HL-60/S4 treated with phorbol 12-myristate 13-acetate at 8.2 ng/mL for 4 days and 3 days (cell line): ENCODE data around the gene KCND2.
"Not testable (repeated sequence)": the region's sequence is repeated elsewhere in the genome, so short reads cannot be mapped to it uniquely, and the experiment has no call there.

Experiments used
- in situ Hi-C: fragments of 300-500 bp; cut with MboI; formaldehyde crosslinking; loops from 2 replicates; pipeline ENCODE4 v1.15.0; 2022; ENCODE audit warnings: low sequenced_read_pairs

KCND2 gene

DNA sequence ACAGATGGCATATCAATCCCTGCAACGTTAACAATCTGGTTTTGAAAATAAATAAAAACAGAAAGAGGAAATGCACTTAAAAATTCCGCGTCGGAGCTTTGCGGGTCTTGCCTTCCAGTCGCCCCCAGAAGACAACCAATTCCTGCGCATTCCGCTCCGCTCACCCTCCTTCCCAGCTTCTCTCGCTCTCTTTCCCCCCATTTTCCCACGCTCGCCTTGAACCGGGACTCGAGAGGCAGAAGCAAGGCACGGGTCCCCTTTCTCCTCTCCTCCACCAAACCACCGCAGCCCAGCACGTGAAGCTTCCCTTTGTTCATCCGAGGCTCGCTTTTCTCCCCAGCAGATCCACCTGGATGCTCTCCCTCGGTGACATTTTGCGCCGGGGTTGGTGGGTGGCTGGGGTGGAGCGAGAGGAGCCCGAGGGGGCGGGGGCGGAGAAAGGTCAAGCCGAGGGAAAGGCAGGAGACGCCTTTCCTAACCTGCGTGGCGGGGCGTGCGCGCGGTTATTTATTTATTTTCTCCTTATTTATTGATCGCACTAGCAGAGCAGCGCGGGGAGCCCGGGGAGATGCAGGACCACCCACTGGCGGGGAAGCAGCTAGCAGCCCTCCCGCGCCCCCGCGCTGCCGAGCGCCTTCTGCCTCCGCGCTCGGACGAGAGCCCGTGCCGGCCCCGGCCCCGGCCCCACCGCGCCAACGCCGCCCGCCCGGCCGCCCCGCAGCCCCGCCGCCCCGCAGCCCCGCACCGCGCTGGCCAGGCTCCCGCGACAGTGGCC, at the start of gene KCND2:
TSS of gene KCND2 (plus strand) at position 475 of the 775 bp plus-strand sequence.
- in situ Hi-C loops, result no loop called here

DNA sequence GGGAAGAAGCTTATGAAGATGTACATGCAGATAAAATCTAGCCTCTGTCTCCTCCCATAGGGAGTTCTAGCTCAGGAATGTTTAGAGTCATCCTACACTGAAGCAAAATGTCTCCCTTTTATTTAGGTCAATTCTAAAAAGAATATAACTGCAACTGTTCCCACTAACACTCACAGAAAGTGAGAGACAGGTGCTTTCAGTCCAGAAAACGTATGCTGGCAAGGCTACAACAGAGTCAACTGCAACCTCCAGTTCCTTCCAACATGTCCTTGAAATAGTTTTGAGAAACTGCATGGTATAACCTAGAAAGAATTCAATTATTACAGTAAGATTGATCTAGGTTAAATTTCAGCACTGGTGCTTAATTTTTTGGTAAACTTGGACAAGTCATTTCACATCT, 46.8 kb upstream of the KCND2 start:
- in situ Hi-C loops, result no loop called here

DNA sequence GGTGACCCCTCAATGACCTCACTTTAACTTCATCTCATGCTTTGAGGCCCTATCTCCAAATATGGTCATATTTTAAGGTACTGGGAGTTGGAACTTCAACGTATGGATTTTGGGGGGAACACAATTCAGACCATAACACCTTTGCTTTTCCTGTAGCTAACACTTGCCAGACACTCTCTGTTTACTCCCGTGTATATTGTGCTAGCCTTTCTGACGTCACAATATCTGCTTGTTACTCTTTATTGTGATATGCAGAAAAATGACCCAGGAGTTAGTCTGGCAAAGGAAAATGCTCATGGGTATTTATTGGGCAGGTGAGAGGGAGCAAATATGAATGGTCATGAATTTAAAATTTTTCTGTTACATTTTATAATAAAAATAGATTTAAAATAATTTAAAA, 45.7 kb upstream of the KCND2 start:
- in situ Hi-C loops, result no loop called here

DNA sequence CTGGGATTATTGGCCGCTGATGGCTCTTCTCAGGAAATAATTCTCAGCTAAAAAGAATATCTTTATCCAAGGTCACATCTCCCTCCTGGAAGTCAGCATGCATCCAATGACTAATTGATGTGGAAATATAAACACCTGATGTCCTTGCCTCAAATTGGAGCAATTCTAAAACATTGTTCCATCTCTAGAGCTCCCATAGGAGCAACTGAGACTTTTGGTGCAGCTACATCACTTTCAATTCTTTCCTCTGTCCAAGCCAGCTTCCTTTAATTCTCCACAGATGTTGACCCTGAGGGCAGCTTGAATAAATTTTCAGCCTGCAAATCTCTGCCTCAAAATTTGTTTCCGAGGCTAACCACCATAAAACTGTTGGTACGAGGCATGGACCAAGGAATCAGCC, 43.9 kb upstream of the KCND2 start:
- in situ Hi-C loops, result no loop called here

DNA sequence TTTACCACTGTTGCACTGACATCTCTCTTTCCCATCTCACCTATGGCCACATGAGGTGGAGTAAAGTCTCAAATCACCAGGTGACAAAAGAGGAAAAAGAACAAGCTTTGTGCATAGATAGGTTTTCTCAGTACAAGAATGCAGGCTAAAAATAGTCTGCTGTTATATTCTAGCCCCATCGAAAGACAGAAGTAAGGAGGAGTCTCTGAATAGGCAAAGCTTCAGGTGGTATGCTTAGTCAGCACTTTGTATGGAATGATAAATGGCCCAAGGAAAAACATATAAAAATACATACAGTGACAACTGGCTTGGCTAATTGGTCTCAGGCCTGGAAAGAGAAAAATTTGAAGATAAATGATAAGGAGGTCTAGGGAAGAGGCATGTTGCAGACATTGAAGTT, 39.6 kb upstream of the KCND2 start:
- in situ Hi-C loops, result no loop called here

DNA sequence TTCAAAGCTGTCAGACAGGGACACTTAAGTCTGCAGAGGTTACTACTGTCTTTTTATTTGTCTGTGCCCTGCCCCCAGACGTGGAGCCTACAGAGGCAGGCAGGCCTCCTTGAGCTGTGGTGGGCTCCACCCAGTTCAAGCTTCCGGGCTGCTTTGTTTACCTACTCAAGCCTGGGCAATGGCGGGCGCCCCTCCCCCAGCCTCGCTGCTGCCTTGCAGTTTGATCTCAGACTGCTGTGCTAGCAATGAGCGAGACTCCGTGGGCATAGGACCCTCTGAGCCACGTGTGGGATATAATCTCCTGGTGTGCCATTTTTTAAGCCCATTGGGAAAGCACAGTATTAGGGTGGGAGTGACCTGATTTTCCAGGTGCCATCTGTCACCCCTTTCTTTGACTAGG, 32.6 kb upstream of the KCND2 start:
- in situ Hi-C loops, result not testable (repeated sequence)

DNA sequence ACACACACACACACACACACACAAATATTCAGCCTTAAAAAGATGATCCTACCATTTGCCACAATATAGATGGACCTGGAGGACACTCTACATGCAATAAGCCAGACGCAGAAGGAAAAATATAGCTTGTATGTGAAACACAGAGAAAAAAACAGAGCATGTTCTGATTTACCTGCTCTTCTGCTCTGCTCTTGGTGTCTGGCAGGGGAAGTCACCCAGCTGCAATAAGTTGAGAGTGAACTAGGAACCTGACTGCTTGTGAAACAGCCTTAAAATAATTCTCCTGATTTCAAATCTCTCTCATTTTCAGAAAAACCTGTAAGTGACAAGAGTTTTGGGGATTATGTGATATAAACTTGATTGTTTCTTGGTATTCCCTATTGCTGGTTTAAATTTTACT, 31.0 kb upstream of the KCND2 start:
- in situ Hi-C loops, result no loop called here

DNA sequence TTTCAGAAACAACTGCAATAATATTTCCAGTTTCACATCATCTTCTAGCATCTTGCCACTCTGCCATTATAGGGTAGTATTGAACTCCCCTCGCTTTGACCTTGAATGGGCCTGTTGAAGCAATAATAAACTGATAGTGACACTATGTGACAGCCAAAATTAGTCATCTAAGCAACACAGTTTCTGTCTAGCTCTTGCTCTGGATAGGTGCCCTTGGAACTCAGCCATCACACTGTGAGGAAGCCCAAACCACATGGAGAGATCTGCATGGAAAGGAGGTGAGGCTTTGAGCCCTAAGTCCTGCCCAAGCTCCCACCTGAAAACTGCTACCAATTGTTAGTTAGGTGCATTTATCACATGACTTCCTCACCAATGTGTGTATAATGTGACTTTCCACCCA, 18.1 kb upstream of the KCND2 start:
- in situ Hi-C loops, result no loop called here

DNA sequence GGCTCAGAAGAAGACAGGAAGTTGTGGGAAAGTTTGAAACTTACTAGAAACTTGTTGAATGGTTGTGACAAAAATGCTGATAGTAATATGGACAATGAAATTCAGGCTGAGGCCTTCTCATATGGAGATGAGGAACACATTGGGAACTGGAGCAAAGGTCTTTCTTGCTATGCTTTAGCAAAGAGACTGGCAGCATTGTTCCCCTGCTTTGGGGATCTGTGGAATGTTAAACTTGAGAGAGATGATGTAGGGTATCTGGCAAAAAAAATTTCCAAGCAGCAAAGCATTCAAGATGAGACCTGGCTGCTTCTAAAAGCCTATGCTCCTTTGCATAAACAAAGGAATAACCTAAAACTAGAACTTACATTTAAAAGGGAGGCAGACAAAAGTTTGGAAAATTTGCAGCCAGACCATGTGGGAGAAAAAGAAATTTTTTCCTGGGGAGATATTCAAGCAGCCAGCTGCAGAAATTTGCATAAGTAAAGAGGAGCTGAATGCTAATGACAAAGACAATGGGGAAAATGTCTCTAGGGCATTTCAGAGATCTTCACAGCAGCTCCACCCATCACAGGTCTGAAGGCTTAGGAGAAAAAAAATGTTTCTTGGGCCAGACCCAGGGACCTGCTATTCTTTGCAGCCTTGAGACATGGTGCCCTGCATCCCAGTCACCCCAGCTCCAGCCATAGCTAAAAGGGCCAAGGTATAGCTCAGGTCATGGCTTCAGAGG, 16.5 kb upstream of the KCND2 start:
- in situ Hi-C loops, result no loop called here

DNA sequence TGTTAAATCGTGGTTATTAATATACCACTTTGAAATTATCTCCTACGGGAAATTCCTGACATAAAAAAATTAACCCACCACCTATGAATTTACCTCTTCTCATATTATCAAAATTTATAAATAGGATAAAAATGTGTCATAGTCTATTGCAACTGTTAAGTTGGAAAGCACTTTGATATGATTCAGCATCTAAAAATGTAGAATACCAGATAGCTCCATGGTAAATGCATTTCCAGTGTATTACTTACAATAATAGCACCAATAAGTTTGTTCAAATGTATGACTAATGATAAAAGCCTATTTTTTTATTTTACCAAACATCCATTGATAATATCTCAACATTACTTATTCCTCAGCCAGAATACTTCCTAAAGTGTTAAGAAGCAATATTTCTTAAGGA, 13.6 kb upstream of the KCND2 start:
- in situ Hi-C loops, result no loop called here

DNA sequence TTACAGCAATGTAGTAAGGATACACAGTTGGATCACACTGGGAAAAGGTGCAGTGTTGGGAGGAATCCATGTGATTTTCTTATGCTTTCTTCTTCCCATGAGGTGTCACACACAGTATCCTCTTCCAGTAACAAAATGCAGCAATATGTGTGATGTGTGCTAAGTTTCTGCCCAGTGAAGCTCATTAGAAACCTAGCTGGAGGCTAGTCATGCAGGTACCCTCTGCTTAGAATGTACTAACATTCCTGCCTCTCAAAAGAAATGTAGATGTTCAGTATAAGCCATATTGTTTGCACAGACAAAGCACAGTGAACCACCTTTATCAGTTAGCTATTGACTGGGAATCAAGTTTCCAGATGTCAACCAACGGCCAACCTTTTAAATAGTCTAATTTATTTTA, 12.9 kb upstream of the KCND2 start:
- in situ Hi-C loops, result no loop called here

DNA sequence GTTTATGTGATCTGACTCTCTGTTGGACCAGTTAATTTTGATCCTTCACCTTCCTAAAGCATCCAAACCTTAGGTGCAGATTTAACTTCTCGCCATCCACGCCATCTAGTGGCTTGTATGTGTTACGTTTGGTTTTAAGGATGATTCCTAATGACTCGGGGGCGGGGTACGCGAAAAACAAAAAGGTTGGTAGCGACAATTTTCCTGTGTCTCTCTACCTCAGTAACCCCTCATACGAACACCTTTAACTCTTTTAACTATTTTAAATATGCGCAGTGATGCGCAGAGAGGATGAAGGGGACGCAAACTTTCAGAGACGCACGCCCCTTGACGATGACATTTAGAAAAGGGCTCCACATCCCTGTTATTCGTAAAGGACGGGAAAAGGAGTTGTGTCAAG, 714 bp upstream of the KCND2 start:
- in situ Hi-C loops, result no loop called here

DNA sequence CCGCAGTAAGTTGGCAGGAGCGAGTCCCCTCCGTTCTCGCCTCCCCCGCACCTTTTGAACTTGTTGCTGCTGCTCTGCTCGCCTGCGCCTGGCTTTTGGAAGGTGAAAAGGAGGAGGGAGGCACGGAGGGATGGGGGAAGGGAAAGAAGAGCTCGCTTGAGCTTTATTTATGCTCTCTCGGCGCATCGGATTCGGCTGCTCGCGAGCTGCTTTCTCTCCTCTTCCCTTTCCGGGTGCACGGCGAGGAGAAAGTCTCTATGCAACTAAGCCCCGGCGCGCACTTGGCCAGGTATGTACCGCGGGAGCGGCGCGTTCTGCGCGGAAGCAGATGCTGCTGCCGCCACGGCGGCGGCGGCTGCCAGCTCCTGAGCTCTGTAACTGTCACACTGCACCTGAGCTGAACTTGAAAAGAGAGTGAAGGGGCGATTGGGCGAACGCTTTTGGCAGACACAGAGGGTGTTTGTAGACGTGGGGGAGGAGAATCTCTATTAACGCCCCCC, 551 bp downstream of the KCND2 start:
- in situ Hi-C loops, result no loop called here

DNA sequence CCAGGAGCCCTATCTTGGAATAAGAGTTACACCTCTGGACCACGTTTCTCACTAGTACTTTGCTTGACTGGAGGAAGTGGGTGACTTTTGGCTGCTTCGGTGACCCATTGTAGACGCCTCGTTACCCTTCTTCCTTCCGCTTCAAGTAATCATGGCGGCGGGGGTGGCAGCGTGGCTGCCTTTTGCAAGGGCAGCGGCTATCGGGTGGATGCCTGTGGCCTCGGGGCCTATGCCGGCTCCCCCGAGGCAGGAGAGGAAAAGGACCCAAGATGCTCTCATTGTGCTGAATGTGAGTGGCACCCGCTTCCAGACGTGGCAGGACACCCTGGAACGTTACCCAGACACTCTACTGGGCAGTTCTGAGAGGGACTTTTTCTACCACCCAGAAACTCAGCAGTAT, 1.5 kb downstream of the KCND2 start:
- in situ Hi-C loops, result no loop called here

DNA sequence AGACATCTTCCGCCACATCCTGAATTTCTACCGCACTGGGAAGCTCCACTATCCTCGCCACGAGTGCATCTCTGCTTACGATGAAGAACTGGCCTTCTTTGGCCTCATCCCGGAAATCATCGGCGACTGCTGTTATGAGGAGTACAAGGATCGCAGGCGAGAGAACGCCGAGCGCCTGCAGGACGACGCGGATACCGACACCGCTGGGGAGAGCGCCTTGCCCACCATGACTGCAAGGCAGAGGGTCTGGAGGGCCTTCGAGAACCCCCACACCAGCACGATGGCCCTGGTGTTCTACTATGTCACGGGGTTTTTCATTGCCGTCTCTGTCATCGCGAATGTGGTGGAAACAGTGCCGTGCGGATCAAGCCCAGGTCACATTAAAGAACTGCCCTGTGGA, 1.9 kb downstream of the KCND2 start:
- in situ Hi-C loops, result no loop called here

DNA sequence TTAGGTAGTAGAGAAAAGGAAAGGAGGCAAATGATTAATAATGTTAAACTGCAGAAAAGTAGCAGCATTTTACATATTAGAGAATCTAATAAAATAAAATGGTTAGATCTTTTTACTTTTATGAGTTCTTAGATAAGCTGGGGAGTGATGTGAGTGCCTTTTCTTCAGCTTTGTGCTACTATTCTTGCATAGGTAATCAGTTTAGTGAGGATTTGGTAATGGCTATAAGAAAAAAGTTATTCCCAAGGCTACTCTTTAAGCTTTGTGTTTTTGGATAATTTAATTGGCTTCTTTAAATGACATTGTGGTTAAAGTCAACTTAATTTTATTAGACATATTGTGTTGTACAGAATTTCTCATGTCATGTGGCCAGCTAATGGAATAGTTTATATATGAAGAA, 3.7 kb downstream of the KCND2 start:
- in situ Hi-C loops, result no loop called here

DNA sequence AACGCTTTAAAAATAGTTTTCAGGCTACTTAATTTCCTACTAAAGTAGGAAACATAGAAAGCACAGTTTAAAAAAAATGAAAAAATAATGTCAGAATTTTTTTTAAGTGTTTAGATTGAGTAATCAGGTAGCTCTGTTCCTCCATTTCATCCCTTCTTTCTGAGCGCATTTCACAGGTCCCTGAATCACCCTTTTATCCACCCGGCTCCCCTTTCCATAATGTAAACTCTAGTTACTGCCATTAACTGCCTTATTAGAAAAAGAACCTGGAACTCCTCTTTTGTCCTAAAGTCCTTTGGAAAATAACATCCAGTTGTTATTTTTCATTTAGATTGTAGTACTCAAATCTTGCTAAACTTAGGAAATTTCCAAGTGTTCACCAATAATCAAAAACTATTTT, 5.8 kb downstream of the KCND2 start:
- in situ Hi-C loops, result no loop called here

DNA sequence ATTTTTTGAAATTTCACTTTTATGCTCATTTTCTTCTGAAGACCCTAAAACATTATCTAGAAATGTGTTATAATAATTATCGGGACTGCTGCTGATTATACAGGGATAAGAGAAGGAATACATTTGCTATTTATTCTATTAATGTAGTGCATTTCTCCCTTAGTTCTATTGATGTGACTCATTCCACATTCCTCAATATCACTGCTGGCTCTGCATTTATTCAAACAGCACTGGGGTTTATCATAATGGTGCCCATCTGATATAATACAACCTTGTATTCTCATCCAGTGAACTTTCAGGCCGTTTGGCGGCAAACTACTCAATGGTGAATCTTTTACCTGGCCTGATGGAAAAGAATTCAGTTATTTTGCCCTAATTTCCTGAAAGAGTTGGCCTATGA, 7.8 kb downstream of the KCND2 start:
- in situ Hi-C loops, result no loop called here

DNA sequence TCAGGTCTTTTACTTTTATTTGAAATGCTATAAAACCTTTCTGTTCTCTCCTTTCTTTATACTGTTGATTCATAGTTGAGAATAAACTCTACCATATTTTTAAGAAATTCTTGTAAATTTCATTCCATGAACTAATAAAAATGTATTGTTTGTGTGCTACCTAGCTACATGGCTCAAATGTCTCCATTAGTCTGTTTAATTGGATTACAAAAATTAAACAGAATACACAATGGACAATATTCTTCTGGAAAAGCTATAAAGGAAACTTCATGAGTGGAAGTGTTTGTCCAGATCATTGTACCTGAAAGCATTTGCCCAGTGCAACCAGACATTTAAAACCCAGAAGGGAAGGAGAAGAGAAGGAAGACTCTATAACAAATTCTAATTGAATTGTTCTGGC, 20.1 kb downstream of the KCND2 start:
- in situ Hi-C loops, result no loop called here

DNA sequence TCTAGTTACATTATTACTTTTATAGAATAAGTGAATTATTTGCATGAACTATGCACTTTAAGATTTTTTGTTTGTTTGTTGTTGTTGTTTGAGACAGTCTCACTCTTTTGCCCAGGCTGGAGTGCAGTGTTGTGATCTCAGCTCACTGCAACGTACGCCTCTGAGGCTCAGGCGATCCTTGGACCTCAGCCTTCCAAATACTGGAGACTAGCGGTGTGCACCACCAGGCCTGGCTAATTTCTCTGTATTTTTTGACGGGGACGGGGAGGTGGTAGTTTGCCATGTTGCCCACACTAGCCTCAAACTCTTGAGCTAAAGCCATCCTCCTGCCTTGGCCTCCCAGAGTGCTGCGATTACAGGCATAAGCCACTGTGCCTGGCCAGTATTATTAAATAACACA, 29.2 kb downstream of the KCND2 start:
- in situ Hi-C loops, result no loop called here

DNA sequence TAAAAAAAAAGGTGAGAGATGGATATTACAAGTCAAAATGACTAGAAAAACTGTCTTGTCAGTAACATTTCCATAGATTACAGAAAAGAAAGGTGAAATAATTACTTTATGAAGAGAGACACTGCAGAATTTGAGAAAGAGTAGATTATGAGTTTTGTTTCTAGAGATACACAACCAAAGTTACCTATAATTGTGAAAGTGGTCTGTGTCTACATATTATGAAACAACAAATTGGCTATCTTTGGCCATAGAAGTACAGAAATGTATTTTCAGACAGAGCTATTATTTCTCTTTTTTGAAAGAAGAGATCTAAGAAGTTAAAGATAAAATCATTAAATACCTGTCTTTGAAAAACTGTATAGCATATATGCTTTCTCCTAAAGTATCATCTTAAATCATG, 30.1 kb downstream of the KCND2 start:
- in situ Hi-C loops, result no loop called here

DNA sequence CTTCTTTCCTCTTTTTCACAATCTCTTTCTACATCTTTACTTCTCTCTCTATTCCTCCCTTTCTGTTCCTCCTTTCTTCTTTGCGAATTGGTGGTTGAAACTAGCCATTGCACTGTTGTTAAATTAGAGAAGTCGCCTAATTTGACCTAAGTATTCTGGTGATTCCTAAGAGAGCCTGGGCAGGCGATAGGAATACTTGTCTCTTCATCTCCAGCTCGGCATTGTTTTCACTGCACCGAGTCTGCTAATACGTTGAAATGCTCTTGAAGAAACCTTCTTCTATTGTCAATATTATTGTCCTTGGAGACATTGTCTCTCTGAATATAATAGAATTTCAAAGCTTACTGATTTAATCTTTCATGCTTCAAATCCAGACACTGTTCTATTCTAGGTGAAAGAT, 31.7 kb downstream of the KCND2 start:
- in situ Hi-C loops, result no loop called here
